Measurements from ENCODE around the gene TVP23C.
"Not testable (repeated sequence)": the region's sequence is repeated elsewhere in the genome, so short reads cannot be mapped to it uniquely, and the experiment has no call there.

DNA sequence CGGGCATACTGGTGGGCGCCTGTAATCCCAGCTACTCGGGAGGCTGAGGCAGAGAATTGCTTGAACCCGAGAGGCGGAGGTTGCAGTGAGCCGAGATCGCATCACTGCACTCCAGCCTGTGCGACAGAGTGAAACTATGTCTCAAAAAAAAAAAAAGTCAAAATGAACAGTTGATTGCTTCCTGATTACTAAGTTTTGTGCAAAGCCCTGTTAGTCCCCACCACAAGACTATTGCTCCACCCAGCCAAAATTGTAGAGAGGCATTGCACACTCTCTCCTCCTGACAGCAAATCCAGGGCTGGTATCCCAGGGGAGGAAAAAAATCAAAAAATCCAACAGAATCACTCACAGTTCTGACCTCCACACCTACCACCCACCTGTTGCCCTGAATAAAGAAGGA is 29.7 kb upstream of the TVP23C start:
- TF ChIP-seq CTCF (IDR thresholded peaks at IDR 0.05; ENCODE audit: low read length); EZH2 (IDR thresholded peaks at IDR 0.05; ENCODE audit: borderline replicate concordance, low read length): not testable (repeated sequence)
